HepG2 (cell line): ENCODE data around the gene OPRL1. TPM values are rescaled to one million over a fixed set of nuclear protein-coding genes. Genes with fewer than 3 reads are reported as not detected.

Source experiments
- AGO1 ChIP-seq: fragments of 200-400 bp; formaldehyde crosslinking; IDR thresholded peaks from 2 replicates; pipeline ENCODE4 v1.6.1; 2017; ENCODE audit warnings: mild to moderate bottlenecking, low read depth, low read length, moderate library complexity; ENCODE audit not compliant: poor library complexity, severe bottlenecking
- ASH2L ChIP-seq: fragments of 300-600, 200-600 bp; sonication (generic); IDR thresholded peaks from 2 replicates; pipeline ENCODE4 v1.7.0; 2017; ENCODE audit warnings: low read depth, mild to moderate bottlenecking, moderate library complexity, mixed read lengths, low read length; ENCODE audit not compliant: insufficient read length
- FIP1L1 ChIP-seq: fragments of 200-400 bp; formaldehyde crosslinking; IDR thresholded peaks from 2 replicates; pipeline ENCODE4 v1.6.1; 2018; ENCODE audit warnings: low read depth, mild to moderate bottlenecking, low read length, moderate library complexity, borderline replicate concordance; ENCODE audit not compliant: insufficient read depth
- GLI4 ChIP-seq: sonication (generic); formaldehyde crosslinking; IDR thresholded peaks from 2 replicates; pipeline ENCODE4 v1.5.1; 2020; ENCODE audit warnings: missing genetic modification reagents, mild to moderate bottlenecking, moderate library complexity, borderline replicate concordance
- KLF11 ChIP-seq: IDR thresholded peaks from 2 replicates; pipeline ENCODE4 v1.6.1; 2016; ENCODE audit warnings: missing compliant biosample characterization
- LCORL ChIP-seq, 2 experiments: fragments of 450-650 bp in 1 of 2; sonication (generic) in 1 of 2; formaldehyde crosslinking in 1 of 2; IDR thresholded peaks; 2 replicates each; pipeline versions ENCODE4 v1.5.0 to v1.6.1; 2017 to 2020; ENCODE audit warnings: antibody characterized with exemption in 1 of 2, missing genetic modification reagents in 1 of 2
- MATR3 ChIP-seq: sonication (generic); formaldehyde crosslinking; IDR thresholded peaks from 2 replicates; pipeline ENCODE4 v1.4.0; 2020; ENCODE audit warnings: missing genetic modification reagents
- MIER2 ChIP-seq: IDR thresholded peaks from 2 replicates; pipeline ENCODE4 v1.6.1; 2016; ENCODE audit warnings: missing biosample characterization, missing genetic modification reagents
- PAWR ChIP-seq: sonication (generic); formaldehyde crosslinking; IDR thresholded peaks from 2 replicates; pipeline ENCODE4 v1.4.0; 2020; ENCODE audit warnings: missing genetic modification reagents, mild to moderate bottlenecking, borderline replicate concordance
- PHF21A ChIP-seq: sonication (generic); formaldehyde crosslinking; IDR thresholded peaks from 2 replicates; pipeline ENCODE4 v1.5.0; 2020; ENCODE audit warnings: mild to moderate bottlenecking, missing genetic modification reagents
- PHF8 ChIP-seq: sonication (generic); formaldehyde crosslinking; IDR thresholded peaks from 2 replicates; pipeline ENCODE4 v1.5.0; 2020; ENCODE audit warnings: missing genetic modification reagents
- SIX1 ChIP-seq: sonication (generic); formaldehyde crosslinking; IDR thresholded peaks from 2 replicates; pipeline ENCODE4 v1.4.0; 2020; ENCODE audit warnings: missing genetic modification reagents, borderline replicate concordance
- ZFP37 ChIP-seq: sonication (generic); formaldehyde crosslinking; IDR thresholded peaks from 2 replicates; pipeline ENCODE4 v1.4.0; 2020; ENCODE audit warnings: missing genetic modification reagents, borderline replicate concordance
- ZNF253 ChIP-seq: sonication (generic); formaldehyde crosslinking; IDR thresholded peaks from 2 replicates; pipeline ENCODE4 v1.8.0; 2022; ENCODE audit warnings: mild to moderate bottlenecking, missing genetic modification reagents, borderline replicate concordance
- ZNF672 ChIP-seq: sonication (generic); formaldehyde crosslinking; IDR thresholded peaks from 2 replicates; pipeline ENCODE4 v1.8.1; 2022; ENCODE audit warnings: missing genetic modification reagents
- ZNF883 ChIP-seq: sonication (generic); formaldehyde crosslinking; IDR thresholded peaks from 2 replicates; pipeline ENCODE4 v1.5.1; 2020; ENCODE audit warnings: mild to moderate bottlenecking, missing genetic modification reagents; ENCODE audit errors: not compliant biosample characterization
- polyA plus RNA-seq, 8 experiments: library from polyadenylated mRNA; depleted of rRNA in 3 of 8; stranded (reverse) in 7 of 8; unstranded in 1 of 8; fragments of >200 nt; fragmentation: Illumina TruSeq in 4 of 8; extraction: Trizol in 4 of 8; gene quantifications; 2 replicates each; pipeline versions ENCODE4 v1.2.1 to v1.2.3, GENCODE V29; 2011 to 2016; ENCODE audit warnings: low read depth in 4 of 8, missing spikeins in 1 of 8, mixed read lengths in 1 of 8; ENCODE audit not compliant: insufficient read depth in 1 of 8
- total RNA-seq, 5 experiments: library from RNA; depleted of rRNA; stranded (reverse); fragments of >200 nt; fragmentation: Illumina TruSeq; extraction: Trizol; gene quantifications; 2 replicates each; pipeline ENCODE4 v1.2.3, GENCODE V29; 2016; ENCODE audit warnings: low read depth in 1 of 5
- TF ChIP-seq, protein P1 (sequence below): sonication (generic); formaldehyde crosslinking; IDR thresholded peaks from 2 replicates; pipeline ENCODE4 v1.8.1; 2022; ENCODE audit warnings: mild to moderate bottlenecking, missing genetic modification reagents
- TF ChIP-seq, protein P2 (sequence below): sonication (generic); formaldehyde crosslinking; IDR thresholded peaks from 2 replicates; pipeline ENCODE4 v1.4.0; 2020; ENCODE audit warnings: mild to moderate bottlenecking, low read depth, missing genetic modification reagents
- TF ChIP-seq, protein P3 (sequence below): sonication (generic); formaldehyde crosslinking; IDR thresholded peaks from 2 replicates; pipeline ENCODE4 v1.8.0; 2022; ENCODE audit warnings: missing genetic modification reagents, mild to moderate bottlenecking, borderline replicate concordance
- TF ChIP-seq, protein P4 (sequence below): sonication (generic); formaldehyde crosslinking; IDR thresholded peaks from 2 replicates; pipeline ENCODE4 v1.5.1; 2020; ENCODE audit warnings: missing genetic modification reagents, mild to moderate bottlenecking, borderline replicate concordance

The OPRL1 gene
- total and polyA plus RNA-seq, 2 of the 13 experiments (the other 11 are each of a cell fraction or from before 2014, with no cell fraction given): 0.35 to 0.71 TPM

DNA sequence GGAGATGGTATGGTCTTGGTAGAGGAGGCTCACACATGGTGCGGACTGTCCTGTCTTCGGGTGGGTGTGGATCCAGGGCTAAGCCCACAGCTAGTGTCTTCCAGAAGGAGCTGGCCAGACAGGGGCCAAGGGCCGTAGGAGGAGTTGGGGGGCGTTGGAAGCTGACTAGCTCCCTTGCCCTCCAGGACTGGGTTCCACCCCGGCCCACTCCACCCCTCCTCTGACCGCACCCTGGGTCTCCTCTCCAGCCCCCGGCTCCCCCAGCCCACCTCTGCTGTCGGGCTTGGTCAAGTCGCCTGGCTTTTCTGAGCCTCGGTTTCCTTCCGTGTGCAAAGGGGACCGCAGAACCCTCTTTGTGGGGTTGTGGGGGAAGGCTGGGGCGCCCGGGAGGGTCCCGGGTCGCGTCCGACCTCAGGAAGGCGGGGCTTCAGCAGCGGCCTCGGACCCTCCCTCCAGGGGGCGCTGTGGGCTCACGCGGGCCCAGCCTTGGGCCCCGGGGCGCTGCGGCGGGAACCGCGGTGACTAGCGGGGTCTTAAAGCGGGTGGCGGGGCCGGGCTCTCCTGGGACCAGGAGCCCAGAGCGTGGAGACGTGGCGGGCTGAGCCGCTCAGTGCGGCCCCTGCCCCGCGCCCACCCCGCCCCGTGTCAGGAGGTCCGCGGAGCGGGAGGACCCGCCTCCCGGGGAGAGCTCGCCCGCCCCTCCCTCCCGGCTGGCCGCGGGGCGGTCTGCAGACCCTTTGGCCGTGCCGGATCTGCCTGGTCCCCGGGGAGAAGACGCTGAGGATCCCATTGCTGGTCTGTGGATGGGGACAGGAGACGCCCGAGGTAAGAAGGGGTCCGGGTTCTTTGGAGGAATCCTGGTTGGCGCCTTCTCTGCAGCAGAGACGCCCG, 22.1 kb downstream of the OPRL1 start (continued):
- TF ChIP-seq, protein P1, sequence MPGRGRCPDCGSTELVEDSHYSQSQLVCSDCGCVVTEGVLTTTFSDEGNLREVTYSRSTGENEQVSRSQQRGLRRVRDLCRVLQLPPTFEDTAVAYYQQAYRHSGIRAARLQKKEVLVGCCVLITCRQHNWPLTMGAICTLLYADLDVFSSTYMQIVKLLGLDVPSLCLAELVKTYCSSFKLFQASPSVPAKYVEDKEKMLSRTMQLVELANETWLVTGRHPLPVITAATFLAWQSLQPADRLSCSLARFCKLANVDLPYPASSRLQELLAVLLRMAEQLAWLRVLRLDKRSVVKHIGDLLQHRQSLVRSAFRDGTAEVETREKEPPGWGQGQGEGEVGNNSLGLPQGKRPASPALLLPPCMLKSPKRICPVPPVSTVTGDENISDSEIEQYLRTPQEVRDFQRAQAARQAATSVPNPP: no peak
- TF ChIP-seq GLI4 (0 out of 2 replicates have a peak, but pooled peaks have one; percentile 62), LCORL (IDR thresholded peaks at IDR 0.05) (no peak), LCORL (CRISPR knock-in tag; IDR thresholded peaks at IDR 0.05) (0 out of 2 replicates have a peak, but pooled peaks have one; percentile 14), ZNF883 (CRISPR knock-in tag) (peak; percentile 88), SIX1 (CRISPR knock-in tag) (no peak), ZNF672 (CRISPR knock-in tag) (no peak), MATR3 (CRISPR knock-in tag) (no peak), ZFP37 (no peak), MIER2 (CRISPR knock-in tag) (no peak; the same call in 1 of the 2 replicates), KLF11 (CRISPR knock-in tag) (no peak), PAWR (CRISPR knock-in tag) (no peak), ZNF253 (CRISPR knock-in tag) (0 out of 2 replicates have a peak, but pooled peaks have one; percentile 22), PHF8 (CRISPR knock-in tag) (peak; percentile 33; the same call in 1 of the 2 replicates), PHF21A (CRISPR knock-in tag) (0 out of 2 replicates have a peak, but pooled peaks have one; percentile 21), FIP1L1 (no peak), ASH2L (no peak), AGO1 (peak; percentile 76)
- TF ChIP-seq, protein P2, sequence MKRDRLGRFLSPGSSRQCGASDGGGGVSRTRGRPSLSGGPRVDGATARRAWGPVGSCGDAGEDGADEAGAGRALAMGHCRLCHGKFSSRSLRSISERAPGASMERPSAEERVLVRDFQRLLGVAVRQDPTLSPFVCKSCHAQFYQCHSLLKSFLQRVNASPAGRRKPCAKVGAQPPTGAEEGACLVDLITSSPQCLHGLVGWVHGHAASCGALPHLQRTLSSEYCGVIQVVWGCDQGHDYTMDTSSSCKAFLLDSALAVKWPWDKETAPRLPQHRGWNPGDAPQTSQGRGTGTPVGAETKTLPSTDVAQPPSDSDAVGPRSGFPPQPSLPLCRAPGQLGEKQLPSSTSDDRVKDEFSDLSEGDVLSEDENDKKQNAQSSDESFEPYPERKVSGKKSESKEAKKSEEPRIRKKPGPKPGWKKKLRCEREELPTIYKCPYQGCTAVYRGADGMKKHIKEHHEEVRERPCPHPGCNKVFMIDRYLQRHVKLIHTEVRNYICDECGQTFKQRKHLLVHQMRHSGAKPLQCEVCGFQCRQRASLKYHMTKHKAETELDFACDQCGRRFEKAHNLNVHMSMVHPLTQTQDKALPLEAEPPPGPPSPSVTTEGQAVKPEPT: no peak
- TF ChIP-seq, protein P3, sequence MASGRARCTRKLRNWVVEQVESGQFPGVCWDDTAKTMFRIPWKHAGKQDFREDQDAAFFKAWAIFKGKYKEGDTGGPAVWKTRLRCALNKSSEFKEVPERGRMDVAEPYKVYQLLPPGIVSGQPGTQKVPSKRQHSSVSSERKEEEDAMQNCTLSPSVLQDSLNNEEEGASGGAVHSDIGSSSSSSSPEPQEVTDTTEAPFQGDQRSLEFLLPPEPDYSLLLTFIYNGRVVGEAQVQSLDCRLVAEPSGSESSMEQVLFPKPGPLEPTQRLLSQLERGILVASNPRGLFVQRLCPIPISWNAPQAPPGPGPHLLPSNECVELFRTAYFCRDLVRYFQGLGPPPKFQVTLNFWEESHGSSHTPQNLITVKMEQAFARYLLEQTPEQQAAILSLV (CRISPR knock-in tag): no peak
- TF ChIP-seq, protein P4, sequence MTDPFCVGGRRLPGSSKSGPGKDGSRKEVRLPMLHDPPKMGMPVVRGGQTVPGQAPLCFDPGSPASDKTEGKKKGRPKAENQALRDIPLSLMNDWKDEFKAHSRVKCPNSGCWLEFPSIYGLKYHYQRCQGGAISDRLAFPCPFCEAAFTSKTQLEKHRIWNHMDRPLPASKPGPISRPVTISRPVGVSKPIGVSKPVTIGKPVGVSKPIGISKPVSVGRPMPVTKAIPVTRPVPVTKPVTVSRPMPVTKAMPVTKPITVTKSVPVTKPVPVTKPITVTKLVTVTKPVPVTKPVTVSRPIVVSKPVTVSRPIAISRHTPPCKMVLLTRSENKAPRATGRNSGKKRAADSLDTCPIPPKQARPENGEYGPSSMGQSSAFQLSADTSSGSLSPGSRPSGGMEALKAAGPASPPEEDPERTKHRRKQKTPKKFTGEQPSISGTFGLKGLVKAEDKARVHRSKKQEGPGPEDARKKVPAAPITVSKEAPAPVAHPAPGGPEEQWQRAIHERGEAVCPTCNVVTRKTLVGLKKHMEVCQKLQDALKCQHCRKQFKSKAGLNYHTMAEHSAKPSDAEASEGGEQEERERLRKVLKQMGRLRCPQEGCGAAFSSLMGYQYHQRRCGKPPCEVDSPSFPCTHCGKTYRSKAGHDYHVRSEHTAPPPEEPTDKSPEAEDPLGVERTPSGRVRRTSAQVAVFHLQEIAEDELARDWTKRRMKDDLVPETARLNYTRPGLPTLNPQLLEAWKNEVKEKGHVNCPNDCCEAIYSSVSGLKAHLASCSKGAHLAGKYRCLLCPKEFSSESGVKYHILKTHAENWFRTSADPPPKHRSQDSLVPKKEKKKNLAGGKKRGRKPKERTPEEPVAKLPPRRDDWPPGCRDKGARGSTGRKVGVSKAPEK (CRISPR knock-in tag): 0 out of 2 replicates have a peak, but pooled peaks have one; percentile 46
